Fibroblast of skin of back (primary cell): ENCODE data around the gene NEK6.

Experiments
- DNase-seq: peaks from one replicate; pipeline ENCODE4 v3.0.0-alpha.2; 2013

Gene NEK6

DNA sequence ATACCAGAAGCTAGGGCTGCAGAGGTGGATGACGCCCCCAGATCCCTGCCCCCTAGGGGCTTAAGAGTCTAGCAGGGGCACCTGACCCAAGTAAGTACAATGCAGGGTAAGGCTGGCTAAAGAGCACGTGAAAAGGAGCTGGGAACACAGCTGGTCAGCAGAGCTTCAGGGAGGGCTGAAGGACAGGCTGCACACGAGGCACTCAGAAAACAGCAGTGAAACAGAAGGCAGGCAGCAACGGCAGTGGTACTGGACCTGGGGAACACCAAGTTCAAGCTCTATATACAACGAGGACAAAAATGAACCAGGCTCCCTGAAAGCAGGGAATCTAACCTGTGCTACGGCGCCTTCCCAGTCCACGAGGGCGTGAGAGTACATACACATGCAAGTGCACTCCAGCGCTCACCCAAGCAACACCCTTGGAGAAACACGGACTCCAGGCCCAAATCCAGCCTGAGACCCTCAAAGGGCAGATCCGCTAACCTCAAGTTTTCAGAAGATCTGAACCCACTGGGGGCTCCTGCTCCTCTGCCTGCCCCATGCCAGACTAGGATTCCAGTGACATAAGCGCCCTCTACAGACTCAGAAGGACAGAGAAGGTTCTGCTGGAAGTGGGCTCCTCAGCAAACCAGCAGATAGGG lies 100.1 kb downstream of the NEK6 start:
- no peak for DNase-seq

DNA sequence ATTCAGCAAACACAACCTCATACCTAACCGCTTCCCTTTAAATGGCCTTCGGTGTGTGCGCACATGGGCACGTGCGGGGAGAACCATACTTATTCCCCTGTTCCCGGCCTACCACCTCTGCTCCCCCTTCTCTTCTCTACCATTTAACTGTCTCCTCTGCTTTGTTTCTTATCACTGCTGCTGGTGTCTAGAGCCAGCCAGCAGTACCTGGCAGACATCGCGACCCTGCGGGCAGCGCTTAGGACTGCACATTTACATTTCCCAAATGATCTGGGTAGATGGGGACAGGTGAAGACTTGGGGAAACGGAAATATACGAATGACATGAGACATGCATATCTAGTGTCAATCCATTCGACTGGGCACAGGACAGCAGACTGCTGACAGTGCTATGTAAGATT lies 100.9 kb downstream of the NEK6 start:
- no peak for DNase-seq

- DNase-seq = no peak
Measured at GRCh38 chr9:124359426-124359825, 101.7 kb downstream of the NEK6 start.

DNA sequence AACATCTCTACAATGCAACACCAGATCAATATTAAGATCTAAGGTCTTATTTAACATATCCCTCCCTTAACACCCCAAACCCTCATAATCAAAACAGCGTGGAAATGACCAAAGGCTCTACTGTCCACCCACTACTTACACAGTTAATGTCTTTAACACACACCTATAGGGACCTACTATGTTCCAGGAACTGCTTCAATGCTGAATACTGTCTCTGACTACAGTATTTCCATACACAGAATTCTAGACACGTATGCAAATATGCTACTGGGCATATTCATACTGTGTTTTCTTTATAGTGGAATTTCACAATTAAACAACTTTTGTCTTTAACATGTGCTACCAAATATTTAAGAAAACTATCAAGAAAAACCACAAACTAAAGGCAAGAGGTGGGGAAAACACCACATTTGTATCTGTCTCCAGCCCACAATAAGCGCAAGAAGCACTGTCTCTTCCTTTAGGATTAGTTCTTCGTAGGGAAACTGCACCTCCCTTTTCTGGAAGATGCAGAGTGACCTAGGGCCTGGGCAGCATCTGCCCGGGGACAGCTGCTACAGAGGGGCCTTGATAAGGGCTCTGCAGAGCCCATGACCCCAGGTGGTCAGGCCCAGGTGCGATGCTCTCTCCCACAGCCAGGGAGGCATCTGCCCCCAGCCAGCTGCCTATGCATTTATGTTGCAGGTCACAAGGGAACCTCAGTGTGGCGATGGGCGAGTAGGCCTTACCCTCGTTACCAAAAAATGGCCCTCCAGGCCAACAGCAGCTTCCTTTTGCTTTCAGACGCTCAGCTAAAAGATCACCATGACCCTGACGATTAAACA lies 102.3 kb downstream of the NEK6 start:
- no peak for DNase-seq

- DNase-seq = no peak
Measured at GRCh38 chr9:124361128-124361527, 103.4 kb downstream of the NEK6 start.

- DNase-seq = no peak
Measured at GRCh38 chr9:124363326-124364096, 105.8 kb downstream of the NEK6 start.

GRCh38 chr9:124364141-124364540 lies 106.4 kb downstream of the NEK6 start:
- no peak for DNase-seq

GRCh38 chr9:124365036-124365435 lies 107.3 kb downstream of the NEK6 start:
- no peak for DNase-seq

DNA sequence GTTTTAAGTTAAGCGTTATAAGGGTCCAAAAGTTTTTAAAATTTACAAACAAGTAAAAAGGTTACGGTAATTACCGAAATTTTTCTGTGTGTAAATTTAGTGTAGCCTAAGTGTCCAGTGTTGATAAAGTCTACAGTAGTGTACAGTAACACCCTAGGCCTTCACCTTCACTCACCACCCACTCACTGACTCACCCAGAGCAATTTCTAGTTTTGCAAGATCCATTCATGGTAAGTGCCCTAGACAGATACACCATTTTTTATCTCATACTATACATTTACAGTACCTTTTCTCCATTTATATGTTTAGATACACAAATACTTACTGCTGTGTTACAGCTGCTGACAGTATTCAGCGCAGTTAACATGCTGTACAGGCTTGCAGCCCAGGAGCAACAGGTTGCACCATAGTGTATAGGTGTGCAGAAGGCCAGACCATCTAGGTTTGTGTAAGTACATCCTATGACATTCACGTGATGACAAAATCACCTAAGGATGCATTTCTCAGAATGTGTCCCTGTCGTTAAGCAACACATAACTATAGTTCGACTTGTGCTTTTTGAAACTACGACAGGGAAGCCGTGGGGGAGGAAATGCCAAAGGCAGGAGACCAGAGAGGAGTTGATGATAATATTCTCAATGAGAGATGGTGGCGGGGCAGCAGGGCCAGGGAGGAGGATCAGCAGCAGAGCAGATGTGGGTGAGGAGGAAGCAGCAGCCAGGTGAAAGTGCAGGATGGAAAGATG lies 108.9 kb downstream of the NEK6 start:
- no peak for DNase-seq

DNA sequence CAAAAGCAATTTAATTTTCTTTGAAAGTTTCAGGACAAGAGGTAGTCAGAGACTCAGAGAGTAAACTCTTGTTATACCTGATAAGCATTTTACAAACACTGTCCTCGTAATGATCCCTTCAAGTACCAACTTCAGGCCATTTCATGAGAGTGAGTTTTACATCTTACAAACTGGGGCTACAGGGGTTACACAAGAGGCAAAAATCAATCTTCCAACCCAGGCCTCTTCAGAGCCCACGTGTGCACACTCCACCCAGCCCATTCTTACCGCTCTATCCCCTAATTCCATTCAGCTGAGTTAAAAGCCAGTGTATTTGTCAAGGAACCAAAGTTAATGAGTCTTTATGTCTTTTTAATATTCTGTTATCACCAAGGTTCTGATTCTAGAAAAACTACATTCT lies 110.9 kb downstream of the NEK6 start:
- DNase-seq = no peak

DNA sequence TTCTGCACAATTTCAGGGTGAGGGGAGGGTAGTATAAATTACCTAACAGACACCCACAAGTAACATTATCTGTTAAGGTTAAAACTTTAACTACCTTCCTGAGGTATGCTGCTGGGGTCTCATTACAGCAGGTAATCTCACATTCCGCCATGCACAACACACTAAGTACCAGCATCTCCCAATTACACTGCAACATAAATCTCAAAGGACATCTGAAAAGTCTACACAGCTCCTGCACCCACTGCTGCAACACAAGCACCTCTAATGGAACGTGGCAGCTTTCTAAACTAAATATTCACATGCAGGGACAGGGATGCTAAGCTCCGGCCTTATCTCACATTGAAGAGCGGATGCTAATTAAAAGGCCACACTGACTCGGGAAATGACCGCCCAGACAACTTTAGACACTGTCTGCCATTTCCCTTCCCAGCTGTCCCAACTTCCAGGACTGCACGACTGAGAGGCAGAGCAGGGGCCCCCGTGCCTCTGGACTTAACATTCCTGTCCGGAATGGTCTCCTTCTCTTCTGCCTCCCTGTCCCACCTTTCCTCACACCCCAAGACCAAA lies 111.6 kb downstream of the NEK6 start:
- no peak for DNase-seq

- DNase-seq = no peak
Measured at GRCh38 chr9:124370896-124371582, 113.3 kb downstream of the NEK6 start.

DNA sequence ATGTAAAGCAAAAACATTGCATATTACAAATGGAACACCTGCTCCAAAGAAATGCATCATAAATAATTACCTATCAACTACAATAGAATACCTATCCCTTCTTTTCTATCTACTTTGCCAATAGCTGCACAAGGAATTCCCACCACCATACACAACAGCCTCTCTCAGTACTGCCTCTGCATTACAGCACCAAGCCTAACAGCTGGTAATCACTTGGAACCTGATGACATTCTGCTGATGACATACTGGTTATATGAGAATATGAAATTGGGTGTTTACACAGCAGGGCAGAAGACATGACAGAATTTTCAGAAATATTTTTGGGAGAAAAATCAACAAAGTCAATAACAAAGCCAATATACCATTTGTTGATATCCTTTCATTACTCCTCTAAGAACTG lies 114.3 kb downstream of the NEK6 start:
- DNase-seq = no peak

DNA sequence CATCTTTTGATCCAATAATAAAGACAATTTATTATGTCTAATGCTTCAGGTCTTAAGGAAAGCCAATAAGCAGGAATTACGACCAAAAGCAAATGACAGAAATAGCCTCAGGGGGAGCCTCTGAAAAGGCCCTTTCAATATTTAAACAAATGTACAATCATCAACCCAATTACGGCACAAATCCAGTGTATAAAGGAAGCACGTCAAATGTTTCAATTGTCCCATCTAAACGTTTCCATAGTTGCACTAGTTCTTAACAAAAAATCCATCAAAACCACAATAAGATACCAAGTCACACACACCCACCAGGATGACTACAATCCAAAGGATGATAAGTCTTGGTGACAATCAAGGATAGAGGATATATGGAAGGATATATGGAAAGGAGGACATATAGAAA lies 115.6 kb downstream of the NEK6 start:
- DNase-seq = no peak

DNA sequence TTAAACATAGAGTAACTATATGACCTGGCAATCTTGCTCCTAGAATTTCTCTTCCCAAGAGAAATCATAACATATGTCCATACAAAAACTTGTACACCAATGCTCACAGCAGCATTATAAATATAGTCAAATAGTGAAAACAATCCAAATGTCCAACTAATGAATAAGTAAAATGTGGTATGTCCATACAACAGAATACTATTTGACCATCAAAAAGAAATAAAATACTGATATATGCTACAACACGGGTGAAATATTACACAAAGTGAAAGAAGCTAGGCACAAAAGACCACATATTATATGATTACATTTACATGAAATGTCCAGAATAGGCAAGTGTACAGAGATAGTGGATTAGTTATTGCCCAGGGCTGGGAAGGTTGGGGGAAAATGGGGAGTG lies 116.1 kb downstream of the NEK6 start:
- DNase-seq = no peak

DNA sequence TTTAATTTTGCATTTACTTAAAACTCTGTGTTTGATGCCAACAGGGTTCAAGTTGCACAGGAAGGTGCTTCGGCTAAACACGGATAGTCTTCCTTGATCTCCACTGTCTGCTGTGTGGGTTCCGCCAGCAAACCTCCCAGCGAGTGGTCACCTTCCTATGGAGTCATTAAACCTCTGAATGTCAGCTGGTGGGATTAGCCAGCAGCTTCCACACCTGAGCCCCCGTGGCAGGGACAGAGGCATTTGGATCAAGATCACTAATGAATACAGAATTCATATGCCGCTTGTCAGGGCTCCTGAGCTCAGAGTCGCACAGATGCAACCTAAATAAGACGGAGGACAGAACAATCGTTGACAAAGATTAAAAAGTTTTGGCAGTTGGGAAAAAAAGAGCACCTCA lies 118.0 kb downstream of the NEK6 start:
- no peak for DNase-seq

DNA sequence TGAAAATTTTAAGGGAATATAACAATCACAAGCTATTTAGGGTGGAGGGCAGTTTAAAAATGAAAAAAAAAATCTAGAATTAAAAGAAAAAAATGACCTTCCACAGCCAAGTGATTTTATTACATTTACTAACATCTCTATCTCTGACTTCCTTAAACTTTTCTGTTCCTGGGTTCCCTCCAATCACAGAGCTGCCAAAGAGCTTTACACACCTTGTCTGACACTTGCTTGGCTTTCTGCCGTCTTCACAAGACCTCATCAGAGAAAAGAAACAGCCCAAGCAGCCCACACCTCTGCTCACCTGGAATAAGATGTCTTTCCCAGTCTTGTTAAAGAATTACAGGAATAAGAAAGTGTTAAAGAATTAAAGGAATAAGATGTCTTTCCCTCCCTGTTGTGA lies 118.6 kb downstream of the NEK6 start:
- no peak for DNase-seq

- no peak for DNase-seq
Measured at GRCh38 chr9:124377551-124378406, 120.0 kb downstream of the NEK6 start.

DNA sequence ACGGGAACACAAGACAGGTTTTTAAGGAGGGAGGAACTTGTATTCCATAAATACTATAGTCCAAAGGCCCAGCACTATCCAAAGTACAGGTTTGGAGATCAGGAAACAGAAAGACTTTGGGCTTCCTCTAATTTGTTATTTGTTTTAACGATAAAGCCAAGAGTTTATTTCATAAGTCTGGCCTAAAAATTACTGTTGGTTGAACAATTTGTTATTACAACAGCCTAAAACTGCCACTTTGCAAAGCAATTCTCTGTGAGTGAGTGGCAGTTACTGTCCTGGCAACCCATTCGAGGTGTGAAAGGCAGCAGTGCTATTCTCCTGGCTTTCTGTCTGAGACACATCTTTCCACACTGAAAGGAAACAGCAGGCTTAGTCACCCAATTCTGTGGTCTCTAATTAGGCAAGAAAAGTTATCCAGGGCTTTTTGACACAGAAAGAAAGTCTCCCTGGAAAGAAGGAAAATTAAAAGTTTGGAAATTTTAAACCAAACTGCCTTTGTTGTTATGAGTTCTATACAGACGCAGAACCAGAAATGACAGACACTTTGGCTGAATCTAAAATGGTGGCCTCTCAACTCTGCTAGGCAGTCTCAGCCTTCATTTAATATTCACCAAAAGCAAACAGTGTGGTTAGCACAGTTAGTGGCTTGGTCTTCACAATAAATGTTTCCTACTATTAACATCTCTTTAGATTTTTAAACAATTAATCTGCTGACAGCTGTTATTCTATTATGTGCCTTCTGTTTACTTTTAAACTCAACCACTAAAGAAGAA lies 123.6 kb downstream of the NEK6 start:
- no peak for DNase-seq

GRCh38 chr9:124384210-124384609 lies 126.5 kb downstream of the NEK6 start:
- no peak for DNase-seq
